K562 (cell line): ENCODE data around the gene BID. TPM values are rescaled to one million over a fixed set of nuclear protein-coding genes. Genes with fewer than 3 reads are reported as not detected.

Source experiments
- ATAC-seq: fragments of 200-7000 bp; cut with Tn5 transposase; 3 replicates; pipeline ENCODE4 v1.9.1; 2020; ENCODE audit warnings: moderate library complexity
- BruUV-seq: library from RNA; stranded (reverse); fragments of 400-500 nt; replicated peaks from 2 replicates; lab custom pipeline; 2021; lab: Mats Ljungman, UMichigan
- CTCF ChIA-PET: fragments of 300-600 bp; formaldehyde crosslinking; extraction: SDS; loops from one replicate; lab custom pipeline; 2021; ENCODE audit warnings: low intra/inter-chr PET ratio; lab: Yijun Ruan, JAX
- POLR2A ChIA-PET: fragments of 300-600, 350-650 bp; sonication (Branson Sonifier 250); formaldehyde crosslinking; extraction: SDS; loops from one replicate; lab custom pipeline; 2021; ENCODE audit warnings: antibody characterized with exemption, inconsistent platforms; lab: Yijun Ruan, JAX
- DNase-seq, 4 experiments: peaks; one replicate each; pipeline versions ENCODE4 v3.0.0 to v3.0.0-alpha.2; 2011 to 2018; ENCODE audit warnings: low spot score in 3 of 4, mixed read lengths in 3 of 4; ENCODE audit errors: extremely low read depth in 1 of 4
- FAIRE-seq: peaks from 2 replicates; lab custom pipeline; 2011; peaks lifted over from hg19 to GRCh38; lab: Jason Lieb, UNC
- H2AFZ ChIP-seq: 2 replicates; pipeline ENCODE4 v1.6.0; 2011; ENCODE audit warnings: low read depth, low read length, control low read depth, inconsistent platforms
- H3K27ac ChIP-seq: fragments of 200-600 bp; 3 replicates; pipeline ENCODE4 v1.8.0; 2011; ENCODE audit warnings: low read depth, mild to moderate bottlenecking, control low read depth, inconsistent platforms, low read length, moderate library complexity, mixed read lengths; ENCODE audit errors: extremely low read depth
- H3K27me3 ChIP-seq, 2 experiments: fragments of 300-600 bp in 1 of 2; 2 replicates in 1 of 2; 3 replicates in 1 of 2; pipeline versions ENCODE4 v1.6.0 to v1.8.0; 2011; ENCODE audit warnings: inconsistent platforms in 2 of 2, low read length in 2 of 2, mild to moderate bottlenecking in 1 of 2, mixed read lengths in 1 of 2, moderate library complexity in 1 of 2; ENCODE audit not compliant: control insufficient read depth in 2 of 2, insufficient read depth in 2 of 2
- H3K36me3 ChIP-seq: fragments of 300-600 bp; 3 replicates; pipeline ENCODE4 v1.8.0; 2011; ENCODE audit warnings: mild to moderate bottlenecking, low read length, inconsistent platforms; ENCODE audit not compliant: control insufficient read depth, insufficient read depth
- H3K4me1 ChIP-seq, 2 experiments: fragments of 200-600 bp in 1 of 2; replicated peaks in 1 of 2; 2 replicates in 1 of 2; 3 replicates in 1 of 2; pipeline versions ENCODE4 v1.5.1 to v1.8.0; 2011; ENCODE audit warnings: inconsistent platforms in 2 of 2, low read length in 2 of 2, mild to moderate bottlenecking in 1 of 2, mixed read lengths in 1 of 2, moderate library complexity in 1 of 2; ENCODE audit not compliant: control insufficient read depth in 2 of 2, insufficient read depth in 2 of 2
- H3K4me2 ChIP-seq: 2 replicates; pipeline ENCODE4 v1.6.1; 2011; ENCODE audit warnings: low read length, control low read depth, inconsistent platforms, mixed read lengths; ENCODE audit not compliant: insufficient read depth
- H3K4me3 ChIP-seq: fragments of 200-600 bp; sonication (generic), shearing (Covaris generic); 2 replicates; pipeline ENCODE4 v1.5.1; 2016; ENCODE audit warnings: control low read depth, inconsistent platforms
- H3K79me2 ChIP-seq: fragments of 200-600 bp; 3 replicates; pipeline ENCODE4 v1.8.0; 2011; ENCODE audit warnings: low read length, inconsistent platforms; ENCODE audit not compliant: control insufficient read depth, insufficient read depth
- H3K9ac ChIP-seq, 2 experiments: 2 replicates each; pipeline versions ENCODE4 v1.6.0 to v1.6.1; 2011; ENCODE audit warnings: low read depth in 2 of 2, low read length in 2 of 2, control low read depth in 1 of 2, inconsistent platforms in 1 of 2, mild to moderate bottlenecking in 1 of 2, mixed read lengths in 1 of 2; ENCODE audit not compliant: insufficient read depth in 1 of 2
- H3K9me1 ChIP-seq: one replicate; pipeline ENCODE4 v1.6.0; 2011; ENCODE audit warnings: inconsistent platforms, mild to moderate bottlenecking, low read length, moderate library complexity; ENCODE audit not compliant: control insufficient read depth, insufficient read depth
- H3K9me3 ChIP-seq: replicated peaks from 2 replicates; pipeline ENCODE4 v1.5.1; 2011; ENCODE audit warnings: low read depth, low read length, inconsistent platforms; ENCODE audit not compliant: control insufficient read depth, insufficient read depth
- H4K20me1 ChIP-seq: replicated peaks from 2 replicates; pipeline ENCODE4 v1.6.1; 2011; ENCODE audit warnings: low read length, inconsistent platforms, mixed read lengths; ENCODE audit not compliant: control insufficient read depth, insufficient read depth
- CHD4 ChIP-seq: fragments of 200-600 bp; sonication (generic); IDR thresholded peaks from 3 replicates; pipeline ENCODE4 v1.6.1; 2012; ENCODE audit warnings: low read depth, mild to moderate bottlenecking, mixed read lengths, low read length, inconsistent platforms; ENCODE audit not compliant: insufficient read depth, insufficient replicate concordance, poor library complexity, severe bottlenecking
- HES1 ChIP-seq: fragments of 450-650 bp; IDR thresholded peaks from 2 replicates; pipeline ENCODE4 v1.6.1; 2016; ENCODE audit warnings: low read depth, mild to moderate bottlenecking, moderate library complexity
- ZNF79 ChIP-seq: fragments of 250-450 bp; sonication (Bioruptor Pico); IDR thresholded peaks from 2 replicates; pipeline ENCODE4 v1.4.0; 2020; ENCODE audit warnings: low read depth, mild to moderate bottlenecking, moderate library complexity
- WGBS: fragments of 100-300 bp; shearing (Covaris generic); methylation state at CpG from one replicate; pipeline ENCODE4 v1.1.6; 2016; ENCODE audit warnings: low coverage, mixed read lengths; ENCODE audit not compliant: insufficient coverage; ENCODE audit errors: missing lambda C conversion rate; 5-methylcytosine and 5-hydroxymethylcytosine counted together
- in situ Hi-C: fragments of 300-500 bp; cut with MboI; formaldehyde crosslinking; loops from 4 replicates; pipeline ENCODE4 v1.15.0; 2018; ENCODE audit warnings: inconsistent platforms, mixed read lengths
- intact Hi-C: fragments of 100-400 bp; cut with micrococcal nuclease; formaldehyde crosslinking; loops from 2 replicates; pipeline ENCODE4 v1.14.2; 2022
- polyA plus RNA-seq, 8 experiments: library from polyadenylated mRNA; depleted of rRNA in 4 of 8; stranded (reverse) in 5 of 8; unstranded in 3 of 8; fragments of >200 nt; fragmentation: Nextera tagmentation in 2 of 8; fragmentation: Illumina TruSeq in 1 of 8; extraction: Ambion mirVana in 2 of 8; extraction: Trizol in 1 of 8; gene quantifications; 2 replicates each; pipeline versions ENCODE4 v1.2.1 to v1.2.3, GENCODE V29; 2011 to 2014; ENCODE audit warnings: inconsistent platforms in 1 of 8, missing spikeins in 1 of 8
- total RNA-seq, 7 experiments: library from RNA; depleted of rRNA in 6 of 7; stranded (reverse); fragments of >200 nt in 6 of 7; fragmentation: Illumina TruSeq in 2 of 7; extraction: Trizol in 2 of 7; gene quantifications; 2 replicates each; pipeline versions ENCODE4 v1.2.1 to v1.2.3, GENCODE V29; 2011 to 2021; ENCODE audit warnings: low replicate concordance in 1 of 7

BID gene
- total and polyA plus RNA-seq, 9 of the 15 experiments (the other 6 are each of a cell fraction or from before 2014, with no cell fraction given) = 5.2 to 209 (median 63.7) TPM

GRCh38 chr22:17791196-17791595, 16.9 kb upstream of the BID start:
- ChIA-PET POLR2A (interaction anchor here (0.7 to 1.2 kb wide), 2 partner anchors 17 to 28 kb away, joined by 4 to 7 read pairs; partner anchors contain the start of gene BID), CTCF (no interaction called here)
- 76% methylated on average over 21 of the region's 21 CpGs for WGBS
- H3K27me3 ChIP-seq = no peaks in the 10 kb centered on the region
- H3K79me2 ChIP-seq = no peaks in the 10 kb centered on the region
- ATAC-seq (no peak), FAIRE-seq (no peak), DNase-seq (no peak)
- TF ChIP-seq ZNF79 (CRISPR knock-in tag) = no peak
- no peak for TF ChIP-seq CHD4
- TF ChIP-seq HES1 = no peak
- in situ Hi-C loops = no loop called here
- H3K27ac ChIP-seq = no peak overlapping the region
- no peaks in the 10 kb centered on the region; the same call in 2 of the 3 replicates for H3K36me3 ChIP-seq
- intact Hi-C loops = no loop called here
- H3K4me2 ChIP-seq = no peak overlapping the region
- H3K4me3 ChIP-seq = no peak overlapping the region
- no peak overlapping the region for H3K9ac ChIP-seq
- H2AFZ ChIP-seq = no peak overlapping the region
- H3K9me1 ChIP-seq = peaks cover 8% of the 10 kb centered on the region
- peaks cover 12% of the 10 kb centered on the region; the same call in 1 of the 2 replicates for H4K20me1 ChIP-seq
- no TSS peak for BruUV-seq
- H3K4me1 ChIP-seq = peaks cover 25 to 48% of the 10 kb centered on the region in 2 experiments; a peak in 4 of 5 replicates
- H3K9me3 ChIP-seq = no peaks in the 10 kb centered on the region
